Spleen (tissue), 7 donors: ENCODE data around the gene GPR156.

Experiments used
- CTCF ChIP-seq, 11 experiments: fragments of 200-600 bp in 7 of 11; fragments of 450-650 bp in 4 of 11; sonication (generic) in 4 of 11; IDR thresholded peaks in 8 of 11; conservative IDR thresholded peaks in 3 of 11; 1 replicate in 7 of 11; 2 replicates in 4 of 11; pipeline versions ENCODE4 v1.4.0 to v1.8.0; 2016 to 2021; ENCODE audit warnings: antibody characterized with exemption in 11 of 11, inconsistent platforms in 4 of 11, mild to moderate bottlenecking in 1 of 11
- POLR2A ChIP-seq, 3 donors: fragments of 450-650 bp; IDR thresholded peaks; one replicate each; pipeline ENCODE4 v1.5.1; 2017; ENCODE audit warnings: antibody characterized with exemption in 3 of 3, mild to moderate bottlenecking in 1 of 3
- POLR2AphosphoS5 ChIP-seq, 3 donors: sonication (generic); formaldehyde crosslinking; IDR thresholded peaks; one replicate each; pipeline ENCODE4 v1.5.1; 2017; ENCODE audit warnings: antibody characterized with exemption in 3 of 3
- donor health status: DM: no; HTN: no; CAD: no; lungs with moderate emphysema.
- donor health status: DM: no; HTN: no; CAD: no.
- donor health status: DM: no; HTN: no; CAD: no.

GRCh38 chr3:120331076-120331475 lies 46.1 kb upstream of the GPR156 start:
- TF ChIP-seq POLR2A (IDR thresholded peaks at IDR 0.05) (no peak), POLR2AphosphoS5 (IDR thresholded peaks at IDR 0.05) (no peak), CTCF (IDR thresholded peaks at IDR 0.05 in 8 of 11, conservative IDR thresholded peaks at IDR 0.05 in 3 of 11) (no peak)
